GM23248 (cell line): ENCODE data around the gene ADAT1. TPM values are rescaled to one million over a fixed set of nuclear protein-coding genes. Genes with fewer than 3 reads are reported as not detected.

ENCODE experiments used
- DNase-seq: peaks from one replicate; pipeline ENCODE4 v3.0.0-alpha.2; 2015
- H2AFZ ChIP-seq: fragments of 200-600 bp; sonication (generic); 2 replicates; pipeline ENCODE4 v1.6.1; 2016; ENCODE audit warnings: antibody characterized with exemption
- H3F3A ChIP-seq: fragments of 200-600 bp; sonication (generic); 2 replicates; pipeline ENCODE4 v1.6.1; 2016; ENCODE audit warnings: mild to moderate bottlenecking, antibody characterized with exemption, mixed run types; ENCODE audit not compliant: insufficient read depth
- H3K27ac ChIP-seq: fragments of 200-600 bp; sonication (generic); 2 replicates; pipeline ENCODE4 v1.5.1; 2016; ENCODE audit warnings: mild to moderate bottlenecking
- H3K27me3 ChIP-seq: fragments of 200-600 bp; sonication (generic); replicated peaks from 2 replicates; pipeline ENCODE4 v1.6.1; 2016; ENCODE audit warnings: mild to moderate bottlenecking; ENCODE audit not compliant: insufficient read depth
- H3K36me3 ChIP-seq: fragments of 200-600 bp; sonication (generic); 2 replicates; pipeline ENCODE4 v1.6.1; 2016; ENCODE audit warnings: low read depth, mild to moderate bottlenecking
- H3K4me1 ChIP-seq: fragments of 200-600 bp; sonication (generic); 2 replicates; pipeline ENCODE4 v1.6.1; 2016; ENCODE audit warnings: mild to moderate bottlenecking; ENCODE audit not compliant: insufficient read depth
- H3K4me2 ChIP-seq: fragments of 200-600 bp; sonication (generic); one replicate; pipeline ENCODE4 v1.6.1; 2016; ENCODE audit warnings: mild to moderate bottlenecking; ENCODE audit not compliant: unreplicated experiment
- H3K4me3 ChIP-seq: fragments of 200-600 bp; sonication (generic); 2 replicates; pipeline ENCODE4 v1.5.1; 2016; ENCODE audit warnings: mild to moderate bottlenecking
- H3K79me2 ChIP-seq: fragments of 200-600 bp; sonication (generic); 2 replicates; pipeline ENCODE4 v1.6.1; 2016; ENCODE audit warnings: mild to moderate bottlenecking; ENCODE audit not compliant: insufficient read depth
- H3K9ac ChIP-seq: fragments of 200-600 bp; sonication (generic); 2 replicates; pipeline ENCODE4 v1.6.1; 2016; ENCODE audit warnings: mild to moderate bottlenecking
- H3K9me2 ChIP-seq: fragments of 200-600 bp; sonication (generic); 2 replicates; pipeline ENCODE4 v1.6.1; 2016; ENCODE audit warnings: mixed run types, mild to moderate bottlenecking, moderate library complexity; ENCODE audit not compliant: insufficient read depth
- H3K9me3 ChIP-seq: fragments of 200-600 bp; sonication (generic); one replicate; pipeline ENCODE4 v1.6.1; 2017; ENCODE audit warnings: low read depth
- H4K20me1 ChIP-seq: fragments of 200-600 bp; sonication (generic); 2 replicates; pipeline ENCODE4 v1.6.0; 2016; ENCODE audit not compliant: insufficient read depth
- EZH2 ChIP-seq: fragments of 200-600 bp; sonication (generic); IDR thresholded peaks from 2 replicates; pipeline ENCODE4 v1.6.1; 2018; ENCODE audit warnings: antibody characterized with exemption, mild to moderate bottlenecking; ENCODE audit not compliant: insufficient read depth, poor library complexity, severe bottlenecking
- EZH2phosphoT487 ChIP-seq: fragments of 200-600 bp; sonication (generic); IDR thresholded peaks from 2 replicates; pipeline ENCODE4 v1.6.1; 2018; ENCODE audit warnings: antibody characterized with exemption, moderate library complexity, mild to moderate bottlenecking, low read depth; ENCODE audit not compliant: insufficient read depth
- WGBS, 2 experiments: methylation state at CpG; one replicate each; pipeline ENCODE4 v1.1.6; 2015 to 2017; ENCODE audit warnings: low lambda C conversion rate in 2 of 2, low coverage in 1 of 2; ENCODE audit errors: missing lambda C conversion rate in 2 of 2; 5-methylcytosine and 5-hydroxymethylcytosine counted together
- in situ Hi-C: fragments of 300-500 bp; cut with MboI; formaldehyde crosslinking; loops from 2 replicates; pipeline ENCODE4 v1.15.0; 2020
- polyA plus RNA-seq: library from polyadenylated mRNA; unstranded; fragments of >200 nt; fragmentation: Nextera tagmentation; extraction: Ambion mirVana; gene quantifications from 2 replicates; pipeline ENCODE4 v1.2.1, GENCODE V29; 2016
- total RNA-seq: library from RNA; depleted of rRNA; stranded (reverse); fragments of >200 nt; shearing (Covaris generic); gene quantifications from 2 replicates; pipeline ENCODE4 v1.2.3, GENCODE V29; 2014

Gene ADAT1
- total and polyA plus RNA-seq, 2 experiments from 2014 or later: 18.9 to 31.3 TPM

GRCh38 chr16:75626806-75627205 lies 3.7 kb upstream of the ADAT1 start:
- in situ Hi-C loops: no loop called here
- peaks cover 6% of the 10 kb centered on the region for H3K79me2 ChIP-seq
- no peak overlapping the region for H3K27ac ChIP-seq
- H3K4me1 ChIP-seq: peaks cover 6% of the 10 kb centered on the region
- H3K27me3 ChIP-seq: no peaks in the 10 kb centered on the region
- no peak overlapping the region for H2AFZ ChIP-seq
- no peak overlapping the region for H3K4me2 ChIP-seq
- peaks cover 56% of the 10 kb centered on the region for H3F3A ChIP-seq
- H3K9ac ChIP-seq: no peak overlapping the region
- H3K4me3 ChIP-seq: no peak overlapping the region
- TF ChIP-seq EZH2: no peak
- TF ChIP-seq EZH2phosphoT487: no peak
- no peak for DNase-seq
- H3K9me2 ChIP-seq: no peaks in the 10 kb centered on the region
- 85 to 92% methylated on average over 4 of the region's 4 CpGs for WGBS, 2 experiments
- H4K20me1 ChIP-seq: no peaks in the 10 kb centered on the region
- H3K9me3 ChIP-seq: no peaks in the 10 kb centered on the region
- peaks cover 34% of the 10 kb centered on the region for H3K36me3 ChIP-seq

GRCh38 chr16:75624921-75625334 lies 1.8 kb upstream of the ADAT1 start:
- Histone ChIP-seq H3K27ac (peak overlapping the region; percentile 12; the same call in 1 of the 2 replicates), H3K27me3 (no peaks in the 10 kb centered on the region), H3K9me2 (no peaks in the 10 kb centered on the region), H3K4me3 (no peak overlapping the region), H3K9me3 (no peaks in the 10 kb centered on the region), H4K20me1 (no peaks in the 10 kb centered on the region), H2AFZ (no peak overlapping the region), H3K9ac (no peak overlapping the region), H3K36me3 (peaks cover 27% of the 10 kb centered on the region), H3K4me1 (peaks cover 18% of the 10 kb centered on the region), H3K79me2 (peaks cover 22% of the 10 kb centered on the region), H3F3A (peaks cover 56% of the 10 kb centered on the region), H3K4me2 (no peak overlapping the region)
- TF ChIP-seq EZH2: no peak
- no peak for TF ChIP-seq EZH2phosphoT487
- in situ Hi-C loops: loop anchor here (25.0 kb wide), 1 partner anchor 413 kb away; the partner anchor contains the start of genes CTRB1 and CTRB2
- DNase-seq: peak; percentile 35
- WGBS, 2 experiments: 68 to 72% methylated on average over 4 of the region's 4 CpGs

- peak overlapping the region; percentile 81 for H3K4me2 ChIP-seq
- in situ Hi-C loops: loop anchor here (25.0 kb wide), 1 partner anchor 409 kb away; the partner anchor contains the start of genes CTRB1 and CTRB2
- 13 to 17% methylated on average over 2 of the region's 2 CpGs for WGBS, 2 experiments
Observed at GRCh38 chr16:75621170-75621477, 2.0 kb downstream of the ADAT1 start.

GRCh38 chr16:75620326-75621169 lies 2.5 kb downstream of the ADAT1 start:
- in situ Hi-C loops: loop anchor here (25.0 kb wide), 1 partner anchor 408 kb away; the partner anchor contains the start of genes CTRB1 and CTRB2

More at GRCh38 chr16:75621170-75621477, 2.0 kb downstream of the ADAT1 start:
- Histone ChIP-seq H3K9ac (peak overlapping the region; percentile 82), H3K27ac (no peak overlapping the region), H3K9me2 (no peaks in the 10 kb centered on the region), H3K79me2 (peaks cover 22% of the 10 kb centered on the region), H3F3A (peaks cover 31% of the 10 kb centered on the region), H3K27me3 (no peaks in the 10 kb centered on the region), H2AFZ (no peak overlapping the region), H3K36me3 (peaks cover 18% of the 10 kb centered on the region; the same call in 1 of the 2 replicates), H3K4me3 (peak overlapping the region; percentile 90), H4K20me1 (no peaks in the 10 kb centered on the region), H3K4me1 (peaks cover 18% of the 10 kb centered on the region), H3K9me3 (no peaks in the 10 kb centered on the region)
- DNase-seq: peak; percentile 72
- TF ChIP-seq EZH2: no peak
- TF ChIP-seq EZH2phosphoT487: no peak

More at GRCh38 chr16:75620326-75621169, 2.5 kb downstream of the ADAT1 start:
- Histone ChIP-seq H3K4me2 (peak overlapping the region; percentile 81), H4K20me1 (no peaks in the 10 kb centered on the region), H3K79me2 (peaks cover 22% of the 10 kb centered on the region), H3K9me2 (no peaks in the 10 kb centered on the region), H3K36me3 (peaks cover 20% of the 10 kb centered on the region; the same call in 1 of the 2 replicates), H3F3A (peaks cover 25% of the 10 kb centered on the region), H3K4me1 (peaks cover 18% of the 10 kb centered on the region), H3K27ac (no peak overlapping the region), H3K27me3 (no peaks in the 10 kb centered on the region), H3K9ac (peak overlapping the region; percentile 82), H2AFZ (no peak overlapping the region), H3K4me3 (peak overlapping the region; percentile 90; the same call in 1 of the 2 replicates), H3K9me3 (no peaks in the 10 kb centered on the region)
- no peak for TF ChIP-seq EZH2phosphoT487
- no peak for TF ChIP-seq EZH2
- 94% methylated on average over 20 of the region's 20 CpGs for WGBS, 2 experiments
- DNase-seq: no peak
